CD4-positive, CD25-positive, alpha-beta regulatory T cell (primary cell): Measurements from ENCODE around the gene PCDHGB7. TPM values are rescaled to one million over a fixed set of nuclear protein-coding genes. Genes with fewer than 3 reads are reported as not detected.

Experiments used
- ATAC-seq, 2 donors: fragments of 150-1000 bp; cut with Tn5 transposase; one replicate each; pipeline ENCODE4 v1.10.0; 2021; ENCODE audit warnings: low read depth in 2 of 2, moderate number of reproducible peaks in 2 of 2, moderate library complexity in 1 of 2
- DNase-seq, 3 donors: peaks; one replicate each; pipeline versions ENCODE4 v3.0.0 to v3.0.0-alpha.2; 2012 to 2022; ENCODE audit warnings: mixed read lengths in 1 of 3
- H3K27ac ChIP-seq: one replicate; pipeline ENCODE4 v1.7.0; 2013; ENCODE audit warnings: mild to moderate bottlenecking, low read length; ENCODE audit not compliant: insufficient read depth, poor library complexity, severe bottlenecking
- H3K27me3 ChIP-seq: one replicate; pipeline ENCODE4 v1.7.0; 2013; ENCODE audit warnings: low read length; ENCODE audit not compliant: control insufficient read depth, insufficient read depth
- H3K36me3 ChIP-seq: one replicate; pipeline ENCODE4 v1.7.0; 2013; ENCODE audit warnings: mild to moderate bottlenecking, low read length, moderate library complexity; ENCODE audit not compliant: control insufficient read depth, insufficient read depth
- H3K4me1 ChIP-seq: 2 replicates; pipeline ENCODE4 v1.7.0; 2013; ENCODE audit warnings: mild to moderate bottlenecking, low read length; ENCODE audit not compliant: insufficient read depth, control insufficient read depth, poor library complexity, severe bottlenecking
- H3K4me3 ChIP-seq: one replicate; pipeline ENCODE4 v1.7.0; 2013; ENCODE audit warnings: low read depth, mild to moderate bottlenecking, low read length, moderate library complexity
- H3K9me3 ChIP-seq, 2 experiments: 1 replicate in 1 of 2; 2 replicates in 1 of 2; pipeline ENCODE4 v1.7.0; 2013; ENCODE audit warnings: low read length in 2 of 2, mild to moderate bottlenecking in 1 of 2, moderate library complexity in 1 of 2; ENCODE audit not compliant: control insufficient read depth in 2 of 2
- H3K27ac Mint-ChIP-seq, 3 donors: one replicate each; pipeline ENCODE4 v1.8.0; 2020 to 2022; ENCODE audit warnings: mild to moderate bottlenecking in 3 of 3, mixed read lengths in 3 of 3, moderate library complexity in 2 of 3
- H3K27me3 Mint-ChIP-seq: one replicate; pipeline ENCODE4 v1.8.0; 2022; ENCODE audit warnings: mild to moderate bottlenecking, mixed read lengths
- H3K36me3 Mint-ChIP-seq: one replicate; pipeline ENCODE4 v1.8.0; 2020; ENCODE audit warnings: mixed read lengths
- H3K4me1 Mint-ChIP-seq, 4 donors: one replicate each; pipeline ENCODE4 v1.8.0; 2020 to 2022; ENCODE audit warnings: mixed read lengths in 4 of 4, mild to moderate bottlenecking in 1 of 4
- H3K4me3 Mint-ChIP-seq, 4 donors: one replicate each; pipeline ENCODE4 v1.8.0; 2020 to 2022; ENCODE audit warnings: mild to moderate bottlenecking in 4 of 4, mixed read lengths in 4 of 4, moderate library complexity in 3 of 4
- H3K9me3 Mint-ChIP-seq, 7 donors: one replicate each; pipeline ENCODE4 v1.8.0; 2020 to 2022; ENCODE audit warnings: mixed read lengths in 7 of 7, mild to moderate bottlenecking in 3 of 7, moderate library complexity in 2 of 7
- polyA plus RNA-seq, 4 donors: library from polyadenylated mRNA; unstranded; fragments of 300-500 nt; fragmentation: Illumina TruSeq; gene quantifications; one replicate each; pipeline ENCODE4 v1.2.3, GENCODE V29; 2021
- total RNA-seq: library from RNA; stranded (reverse); gene quantifications from one replicate; pipeline ENCODE4 v1.2.3, GENCODE V29; 2022

PCDHGB7 gene
- total and polyA plus RNA-seq, 5 donors from 2014 or later, result not detected

- peaks cover 0 to 6% (median 2%) of the 10 kb centered on the region in 7 donors for H3K9me3 Mint-ChIP-seq
- H3K4me1 ChIP-seq, result no peaks in the 10 kb centered on the region
- no peak overlapping the region for H3K27ac ChIP-seq
- peaks cover 11% of the 10 kb centered on the region for H3K27me3 Mint-ChIP-seq
- DNase-seq (no peak), ATAC-seq (no peak)
- no peak overlapping the region for H3K4me3 ChIP-seq
- H3K4me1 Mint-ChIP-seq, result no peaks in the 10 kb centered on the region
- H3K27ac Mint-ChIP-seq, result no peak overlapping the region
- no peaks in the 10 kb centered on the region for H3K36me3 Mint-ChIP-seq
- H3K4me3 Mint-ChIP-seq, result no peak overlapping the region
- H3K9me3 ChIP-seq, result no peaks in the 10 kb centered on the region
- H3K36me3 ChIP-seq, result no peaks in the 10 kb centered on the region
- H3K27me3 ChIP-seq, result peaks cover 3% of the 10 kb centered on the region
These were observed 22.1 kb downstream of the PCDHGB7 start for GRCh38 chr5:141439411-141440141.

- H3K27me3 Mint-ChIP-seq, result peaks cover 9% of the 10 kb centered on the region
- H3K36me3 Mint-ChIP-seq, result no peaks in the 10 kb centered on the region
- Histone ChIP-seq H3K9me3 (no peaks in the 10 kb centered on the region), H3K36me3 (no peaks in the 10 kb centered on the region), H3K4me1 (no peaks in the 10 kb centered on the region), H3K27me3 (peaks cover 3% of the 10 kb centered on the region), H3K4me3 (no peak overlapping the region), H3K27ac (no peak overlapping the region)
- no peak for DNase-seq
- H3K4me3 Mint-ChIP-seq, result no peak overlapping the region
- no peaks in the 10 kb centered on the region for H3K4me1 Mint-ChIP-seq
- no peak for ATAC-seq
- H3K9me3 Mint-ChIP-seq, result peaks cover 0 to 3% (median 2%) of the 10 kb centered on the region in 7 donors
- H3K27ac Mint-ChIP-seq, result no peak overlapping the region
These were observed 22.9 kb downstream of the PCDHGB7 start for GRCh38 chr5:141440341-141440740.

GRCh38 chr5:141441571-141442170, 24.2 kb downstream of the PCDHGB7 start:
- Mint-ChIP-seq H3K27me3 (peaks cover 7% of the 10 kb centered on the region), H3K27ac (no peak overlapping the region), H3K4me3 (no peak overlapping the region), H3K36me3 (no peaks in the 10 kb centered on the region), H3K9me3 (peaks cover 0 to 3% (median 2%) of the 10 kb centered on the region in 7 donors), H3K4me1 (no peaks in the 10 kb centered on the region)
- Histone ChIP-seq H3K36me3 (no peaks in the 10 kb centered on the region), H3K4me3 (no peak overlapping the region), H3K27ac (no peak overlapping the region), H3K4me1 (no peaks in the 10 kb centered on the region), H3K27me3 (peaks cover 3% of the 10 kb centered on the region), H3K9me3 (no peaks in the 10 kb centered on the region)
- DNase-seq (no peak), ATAC-seq (no peak)

- no peak for ATAC-seq
These were observed 47.9 kb downstream of the PCDHGB7 start for GRCh38 chr5:141465351-141465750.

More at GRCh38 chr5:141465351-141465750, 47.9 kb downstream of the PCDHGB7 start:
- Mint-ChIP-seq H3K36me3 (no peaks in the 10 kb centered on the region), H3K27me3 (peaks cover 5% of the 10 kb centered on the region), H3K27ac (no peak overlapping the region), H3K9me3 (peaks cover 0 to 9% (median 3%) of the 10 kb centered on the region in 7 donors), H3K4me3 (no peak overlapping the region), H3K4me1 (no peaks in the 10 kb centered on the region)
- Histone ChIP-seq H3K9me3 (no peaks in the 10 kb centered on the region), H3K27me3 (peaks cover 2% of the 10 kb centered on the region), H3K4me1 (no peaks in the 10 kb centered on the region), H3K36me3 (no peaks in the 10 kb centered on the region), H3K4me3 (no peak overlapping the region), H3K27ac (no peak overlapping the region)
- DNase-seq, result no peak

Other genes with a start within 250 kb of the PCDHGB7 start
Only the 30 nearest of the 37 such genes appear.
- not detected for gene PCDHB11, start 218.1 kb upstream of the PCDHGB7 start, total RNA-seq
- gene PCDHB11, start 218.1 kb upstream of the PCDHGB7 start, polyA plus RNA-seq, result not detected
- gene PCDHB12, start 209.0 kb upstream of the PCDHGB7 start, total RNA-seq, result not detected
- gene PCDHB12, start 209.0 kb upstream of the PCDHGB7 start, polyA plus RNA-seq, result not detected
- not detected for gene PCDHB13, start 203.8 kb upstream of the PCDHGB7 start, total RNA-seq
- gene PCDHB13, start 203.8 kb upstream of the PCDHGB7 start, polyA plus RNA-seq, result under 1 TPM in 1 of 4 donors, not detected in 3; 0.05 TPM
- not detected for gene PCDHB14, start 194.3 kb upstream of the PCDHGB7 start, total RNA-seq
- gene PCDHB14, start 194.3 kb upstream of the PCDHGB7 start, polyA plus RNA-seq, result not detected
- not detected for gene PCDHB15, start 172.3 kb upstream of the PCDHGB7 start, total RNA-seq
- not detected for gene PCDHB15, start 172.3 kb upstream of the PCDHGB7 start, polyA plus RNA-seq
- gene SLC25A2, start 113.6 kb upstream of the PCDHGB7 start, total RNA-seq, result 0.74 TPM
- gene SLC25A2, start 113.6 kb upstream of the PCDHGB7 start, polyA plus RNA-seq, result under 1 TPM in 1 of 4 donors, not detected in 3; 0.12 TPM
- gene TAF7, start 96.9 kb upstream of the PCDHGB7 start, total RNA-seq, result 76.6 TPM
- gene TAF7, start 96.9 kb upstream of the PCDHGB7 start, polyA plus RNA-seq, result 100 to 1,000 TPM; 172 to 235 (median 200) TPM
- gene PCDHGA1, start 87.2 kb upstream of the PCDHGB7 start, total RNA-seq, result 0.10 TPM
- gene PCDHGA1, start 87.2 kb upstream of the PCDHGB7 start, polyA plus RNA-seq, result under 1 TPM in 1 of 4 donors, not detected in 3; 0.06 TPM
- not detected for gene PCDHGA2, start 78.9 kb upstream of the PCDHGB7 start, total RNA-seq
- gene PCDHGA2, start 78.9 kb upstream of the PCDHGB7 start, polyA plus RNA-seq, result not detected
- gene PCDHGA3, start 73.8 kb upstream of the PCDHGB7 start, total RNA-seq, result not detected
- gene PCDHGA3, start 73.8 kb upstream of the PCDHGB7 start, polyA plus RNA-seq, result not detected
- not detected for gene PCDHGB1, start 67.6 kb upstream of the PCDHGB7 start, total RNA-seq
- gene PCDHGB1, start 67.6 kb upstream of the PCDHGB7 start, polyA plus RNA-seq, result not detected
- gene PCDHGA4, start 62.7 kb upstream of the PCDHGB7 start, total RNA-seq, result not detected
- gene PCDHGA4, start 62.7 kb upstream of the PCDHGB7 start, polyA plus RNA-seq, result not detected
- gene PCDHGB2, start 57.7 kb upstream of the PCDHGB7 start, total RNA-seq, result 0.20 TPM
- gene PCDHGB2, start 57.7 kb upstream of the PCDHGB7 start, polyA plus RNA-seq, result under 1 TPM in 1 of 4 donors, not detected in 3; 0.54 TPM
- not detected for gene PCDHGA5, start 53.5 kb upstream of the PCDHGB7 start, total RNA-seq
- under 1 TPM in 1 of 4 donors, not detected in 3; 0.08 TPM for gene PCDHGA5, start 53.5 kb upstream of the PCDHGB7 start, polyA plus RNA-seq
- gene PCDHGB3, start 47.4 kb upstream of the PCDHGB7 start, total RNA-seq, result 0.20 TPM
- not detected for gene PCDHGB3, start 47.4 kb upstream of the PCDHGB7 start, polyA plus RNA-seq
- not detected for gene PCDHGA6, start 43.8 kb upstream of the PCDHGB7 start, total RNA-seq
- gene PCDHGA6, start 43.8 kb upstream of the PCDHGB7 start, polyA plus RNA-seq, result not detected
- not detected for gene PCDHGA7, start 34.9 kb upstream of the PCDHGB7 start, total RNA-seq
- under 1 TPM in 1 of 4 donors, not detected in 3; 0.09 TPM for gene PCDHGA7, start 34.9 kb upstream of the PCDHGB7 start, polyA plus RNA-seq
- gene PCDHGB4, start 30.0 kb upstream of the PCDHGB7 start, total RNA-seq, result not detected
- under 1 TPM in 1 of 4 donors, not detected in 3; 0.22 TPM for gene PCDHGB4, start 30.0 kb upstream of the PCDHGB7 start, polyA plus RNA-seq
- gene PCDHGA8, start 25.0 kb upstream of the PCDHGB7 start, total RNA-seq, result not detected
- under 1 TPM in 1 of 4 donors, not detected in 3; 0.10 TPM for gene PCDHGA8, start 25.0 kb upstream of the PCDHGB7 start, polyA plus RNA-seq
- gene PCDHGB5, start 19.7 kb upstream of the PCDHGB7 start, total RNA-seq, result not detected
- gene PCDHGB5, start 19.7 kb upstream of the PCDHGB7 start, polyA plus RNA-seq, result under 1 TPM in 2 of 4 donors, not detected in 2; 0.17 to 0.27 TPM
- gene PCDHGA9, start 14.9 kb upstream of the PCDHGB7 start, total RNA-seq, result not detected
- not detected for gene PCDHGA9, start 14.9 kb upstream of the PCDHGB7 start, polyA plus RNA-seq
- not detected for gene PCDHGB6, start 9.7 kb upstream of the PCDHGB7 start, total RNA-seq
- not detected for gene PCDHGB6, start 9.7 kb upstream of the PCDHGB7 start, polyA plus RNA-seq
- gene PCDHGA10, start 4.7 kb upstream of the PCDHGB7 start, total RNA-seq, result not detected
- not detected for gene PCDHGA10, start 4.7 kb upstream of the PCDHGB7 start, polyA plus RNA-seq
- not detected for gene PCDHGA11, start 3.4 kb downstream of the PCDHGB7 start, total RNA-seq
- gene PCDHGA11, start 3.4 kb downstream of the PCDHGB7 start, polyA plus RNA-seq, result not detected
- gene PCDHGA12, start 12.8 kb downstream of the PCDHGB7 start, total RNA-seq, result not detected
- gene PCDHGA12, start 12.8 kb downstream of the PCDHGB7 start, polyA plus RNA-seq, result not detected
- 0.35 TPM for gene PCDHGC3, start 58.3 kb downstream of the PCDHGB7 start, total RNA-seq
- gene PCDHGC3, start 58.3 kb downstream of the PCDHGB7 start, polyA plus RNA-seq, result under 1 TPM in 1 of 4 donors, not detected in 3; 0.09 TPM
- gene PCDHGC4, start 67.4 kb downstream of the PCDHGB7 start, total RNA-seq, result not detected
- not detected for gene PCDHGC4, start 67.4 kb downstream of the PCDHGB7 start, polyA plus RNA-seq
- gene PCDHGC5, start 71.4 kb downstream of the PCDHGB7 start, total RNA-seq, result not detected
- gene PCDHGC5, start 71.4 kb downstream of the PCDHGB7 start, polyA plus RNA-seq, result not detected
- gene DIAPH1, start 201.3 kb downstream of the PCDHGB7 start, total RNA-seq, result 287 TPM
- gene DIAPH1, start 201.3 kb downstream of the PCDHGB7 start, polyA plus RNA-seq, result 100 to 1,000 TPM in 1 of 4 donors, 10 to 100 TPM in 3; 86.1 to 105 (median 90.7) TPM
- gene HDAC3, start 219.2 kb downstream of the PCDHGB7 start, total RNA-seq, result 83.9 TPM
- 100 to 1,000 TPM in 1 of 4 donors, 10 to 100 TPM in 3; 94.0 to 102 (median 96.1) TPM for gene HDAC3, start 219.2 kb downstream of the PCDHGB7 start, polyA plus RNA-seq